ENCODE measurements around the gene RBM20. TPM values are rescaled to one million over a fixed set of nuclear protein-coding genes. Genes with fewer than 3 reads are reported as not detected.

Gene RBM20
- total and polyA plus RNA-seq, 2 of the 13 experiments (the other 11 are each of a cell fraction or from before 2014, with no cell fraction given): 0.02 to 0.22 TPM

DNA sequence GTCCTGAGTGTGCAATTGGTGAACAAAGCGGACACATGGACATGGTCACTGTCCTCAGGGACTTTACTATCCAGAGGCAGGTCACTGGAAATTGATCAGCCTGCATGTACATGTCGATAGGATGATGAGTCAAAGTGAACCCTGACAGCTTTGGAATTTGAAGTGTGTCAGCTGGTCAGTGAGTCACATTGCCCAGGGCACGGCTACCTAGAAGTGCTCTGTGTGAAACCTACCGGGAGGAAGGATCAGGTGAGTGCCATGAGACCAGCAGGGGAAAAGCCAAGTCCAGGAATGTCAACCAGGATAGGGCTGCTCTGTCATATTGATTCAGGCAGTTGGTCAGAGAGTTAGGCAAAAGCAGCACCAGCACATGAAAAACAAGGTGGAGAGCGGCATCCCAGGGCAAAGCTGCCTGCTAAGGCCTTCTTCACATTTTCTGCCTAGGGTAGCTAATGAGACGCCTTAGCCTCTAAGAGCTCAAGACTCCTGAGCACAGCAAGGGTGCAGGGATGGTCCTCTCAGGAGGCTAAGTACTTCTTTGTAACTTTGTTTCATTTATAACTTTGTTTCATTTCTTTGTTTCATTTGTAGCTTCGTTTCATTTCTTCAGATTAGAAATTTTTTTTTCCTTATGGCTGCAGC, 208.2 kb downstream of the RBM20 start (continued):
- TF ChIP-seq, protein P1, sequence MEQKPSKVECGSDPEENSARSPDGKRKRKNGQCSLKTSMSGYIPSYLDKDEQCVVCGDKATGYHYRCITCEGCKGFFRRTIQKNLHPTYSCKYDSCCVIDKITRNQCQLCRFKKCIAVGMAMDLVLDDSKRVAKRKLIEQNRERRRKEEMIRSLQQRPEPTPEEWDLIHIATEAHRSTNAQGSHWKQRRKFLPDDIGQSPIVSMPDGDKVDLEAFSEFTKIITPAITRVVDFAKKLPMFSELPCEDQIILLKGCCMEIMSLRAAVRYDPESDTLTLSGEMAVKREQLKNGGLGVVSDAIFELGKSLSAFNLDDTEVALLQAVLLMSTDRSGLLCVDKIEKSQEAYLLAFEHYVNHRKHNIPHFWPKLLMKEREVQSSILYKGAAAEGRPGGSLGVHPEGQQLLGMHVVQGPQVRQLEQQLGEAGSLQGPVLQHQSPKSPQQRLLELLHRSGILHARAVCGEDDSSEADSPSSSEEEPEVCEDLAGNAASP (CRISPR knock-in tag; IDR thresholded peaks at IDR 0.05; ENCODE audit: borderline replicate concordance): no peak
- no peak for TF ChIP-seq ZFP82 (CRISPR knock-in tag; IDR thresholded peaks at IDR 0.05; ENCODE audit: borderline replicate concordance)
- TF ChIP-seq MYC (CRISPR knock-in tag; IDR thresholded peaks at IDR 0.05; ENCODE audit: borderline replicate concordance): no peak
- TF ChIP-seq ZNF747 (CRISPR knock-in tag; IDR thresholded peaks at IDR 0.05; ENCODE audit: borderline replicate concordance): no peak
- no peak for TF ChIP-seq ZNF883 (CRISPR knock-in tag; IDR thresholded peaks at IDR 0.05; ENCODE audit: not compliant biosample characterization)
- TF ChIP-seq, protein P2, sequence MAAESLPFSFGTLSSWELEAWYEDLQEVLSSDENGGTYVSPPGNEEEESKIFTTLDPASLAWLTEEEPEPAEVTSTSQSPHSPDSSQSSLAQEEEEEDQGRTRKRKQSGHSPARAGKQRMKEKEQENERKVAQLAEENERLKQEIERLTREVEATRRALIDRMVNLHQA (CRISPR knock-in tag; IDR thresholded peaks at IDR 0.05): no peak
- TF ChIP-seq STAG1 (CRISPR knock-in tag; IDR thresholded peaks at IDR 0.05): no peak
- no peak for TF ChIP-seq ARID2 (CRISPR knock-in tag; IDR thresholded peaks at IDR 0.05; ENCODE audit: borderline replicate concordance)
- TF ChIP-seq ZNF282 (IDR thresholded peaks at IDR 0.05; ENCODE audit: partially characterized antibody): no peak
- TF ChIP-seq ZFP36L1 (CRISPR knock-in tag; IDR thresholded peaks at IDR 0.05): peak; percentile 45; the same call in 1 of the 2 replicates
- TF ChIP-seq ZNF317 (CRISPR knock-in tag; IDR thresholded peaks at IDR 0.05): no peak
- no peak for TF ChIP-seq HOXA5 (CRISPR knock-in tag; IDR thresholded peaks at IDR 0.05)
- TF ChIP-seq NCOR1 (IDR thresholded peaks at IDR 0.05; ENCODE audit: borderline replicate concordance, low read length): no peak
- TF ChIP-seq ZSCAN22 (CRISPR knock-in tag; IDR thresholded peaks at IDR 0.05): no peak
- TF ChIP-seq, protein P3, sequence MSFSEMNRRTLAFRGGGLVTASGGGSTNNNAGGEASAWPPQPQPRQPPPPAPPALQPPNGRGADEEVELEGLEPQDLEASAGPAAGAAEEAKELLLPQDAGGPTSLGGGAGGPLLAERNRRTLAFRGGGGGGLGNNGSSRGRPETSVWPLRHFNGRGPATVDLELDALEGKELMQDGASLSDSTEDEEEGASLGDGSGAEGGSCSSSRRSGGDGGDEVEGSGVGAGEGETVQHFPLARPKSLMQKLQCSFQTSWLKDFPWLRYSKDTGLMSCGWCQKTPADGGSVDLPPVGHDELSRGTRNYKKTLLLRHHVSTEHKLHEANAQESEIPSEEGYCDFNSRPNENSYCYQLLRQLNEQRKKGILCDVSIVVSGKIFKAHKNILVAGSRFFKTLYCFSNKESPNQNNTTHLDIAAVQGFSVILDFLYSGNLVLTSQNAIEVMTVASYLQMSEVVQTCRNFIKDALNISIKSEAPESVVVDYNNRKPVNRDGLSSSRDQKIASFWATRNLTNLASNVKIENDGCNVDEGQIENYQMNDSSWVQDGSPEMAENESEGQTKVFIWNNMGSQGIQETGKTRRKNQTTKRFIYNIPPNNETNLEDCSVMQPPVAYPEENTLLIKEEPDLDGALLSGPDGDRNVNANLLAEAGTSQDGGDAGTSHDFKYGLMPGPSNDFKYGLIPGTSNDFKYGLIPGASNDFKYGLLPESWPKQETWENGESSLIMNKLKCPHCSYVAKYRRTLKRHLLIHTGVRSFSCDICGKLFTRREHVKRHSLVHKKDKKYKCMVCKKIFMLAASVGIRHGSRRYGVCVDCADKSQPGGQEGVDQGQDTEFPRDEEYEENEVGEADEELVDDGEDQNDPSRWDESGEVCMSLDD (CRISPR knock-in tag; IDR thresholded peaks at IDR 0.05; ENCODE audit: borderline replicate concordance): no peak
- no peak for TF ChIP-seq ZFX (CRISPR knock-in tag; IDR thresholded peaks at IDR 0.05; ENCODE audit: low read depth)
- TF ChIP-seq, protein P4, sequence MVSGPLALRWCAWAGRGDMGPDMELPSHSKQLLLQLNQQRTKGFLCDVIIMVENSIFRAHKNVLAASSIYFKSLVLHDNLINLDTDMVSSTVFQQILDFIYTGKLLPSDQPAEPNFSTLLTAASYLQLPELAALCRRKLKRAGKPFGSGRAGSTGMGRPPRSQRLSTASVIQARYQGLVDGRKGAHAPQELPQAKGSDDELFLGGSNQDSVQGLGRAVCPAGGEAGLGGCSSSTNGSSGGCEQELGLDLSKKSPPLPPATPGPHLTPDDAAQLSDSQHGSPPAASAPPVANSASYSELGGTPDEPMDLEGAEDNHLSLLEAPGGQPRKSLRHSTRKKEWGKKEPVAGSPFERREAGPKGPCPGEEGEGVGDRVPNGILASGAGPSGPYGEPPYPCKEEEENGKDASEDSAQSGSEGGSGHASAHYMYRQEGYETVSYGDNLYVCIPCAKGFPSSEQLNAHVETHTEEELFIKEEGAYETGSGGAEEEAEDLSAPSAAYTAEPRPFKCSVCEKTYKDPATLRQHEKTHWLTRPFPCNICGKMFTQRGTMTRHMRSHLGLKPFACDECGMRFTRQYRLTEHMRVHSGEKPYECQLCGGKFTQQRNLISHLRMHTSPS (CRISPR knock-in tag; IDR thresholded peaks at IDR 0.05; ENCODE audit: low read depth): peak; percentile 54; the same call in 1 of the 2 replicates
- TF ChIP-seq TBX3 (IDR thresholded peaks at IDR 0.05; ENCODE audit: borderline replicate concordance): no peak
- no peak for TF ChIP-seq NFIB (CRISPR knock-in tag; IDR thresholded peaks at IDR 0.05; ENCODE audit: borderline replicate concordance)
- TF ChIP-seq EP300 (IDR thresholded peaks at IDR 0.05; ENCODE audit: low read depth in 2 of 2, low read length in 2 of 2): 0 out of 4 replicates have a peak, but pooled peaks of 1 of the 2 experiments have one; percentile 31
- no peak for TF ChIP-seq EP300 (CRISPR knock-in tag; IDR thresholded peaks at IDR 0.05; ENCODE audit: borderline replicate concordance)
- TF ChIP-seq ZNF629 (CRISPR knock-in tag; conservative IDR thresholded peaks at IDR 0.05): no peak
- TF ChIP-seq ETV5 (CRISPR knock-in tag; IDR thresholded peaks at IDR 0.05; ENCODE audit: borderline replicate concordance): peak; percentile 35; the same call in 1 of the 2 replicates
- no peak for TF ChIP-seq IRX3 (CRISPR knock-in tag; IDR thresholded peaks at IDR 0.05; ENCODE audit: borderline replicate concordance, low read depth)
